Testis (tissue), 3 donors: Measurements from ENCODE around the gene SCGB2B2. TPM values are rescaled to one million over a fixed set of nuclear protein-coding genes. Genes with fewer than 3 reads are reported as not detected.
"Not testable (repeated sequence)": the region's sequence is repeated elsewhere in the genome, so short reads cannot be mapped to it uniquely, and the experiment has no call there.

ENCODE experiments used
- DNase-seq: peaks from one replicate; pipeline ENCODE4 v3.0.0-alpha.2; 2019
- H3K27ac ChIP-seq, 2 donors: fragments of 200-600 bp; sonication (generic); one replicate each; pipeline ENCODE4 v1.5.1; 2019
- H3K27me3 ChIP-seq: fragments of 200-600 bp; sonication (generic); one replicate; pipeline ENCODE4 v1.5.1; 2019
- H3K36me3 ChIP-seq: fragments of 200-600 bp; sonication (generic); one replicate; pipeline ENCODE4 v1.5.1; 2017; ENCODE audit warnings: low read depth; ENCODE audit errors: missing control alignments
- H3K4me1 ChIP-seq: fragments of 200-600 bp; sonication (generic); one replicate; pipeline ENCODE4 v1.5.1; 2019
- H3K4me3 ChIP-seq, 2 donors: fragments of 200-600 bp; sonication (generic); one replicate each; pipeline ENCODE4 v1.5.1; 2017 to 2019
- H3K9me3 ChIP-seq: fragments of 200-600 bp; sonication (generic); one replicate; pipeline ENCODE4 v1.5.1; 2017
- CTCF ChIP-seq, 3 experiments: fragments of 450-650 bp in 2 of 3; fragments of 200-600 bp in 1 of 3; sonication (generic) in 1 of 3; IDR thresholded peaks; one replicate each; pipeline ENCODE4 v1.5.1; 2016 to 2019; ENCODE audit warnings: antibody characterized with exemption in 3 of 3, mild to moderate bottlenecking in 2 of 3, moderate library complexity in 1 of 3
- POLR2A ChIP-seq: fragments of 450-650 bp; IDR thresholded peaks from one replicate; pipeline ENCODE4 v1.6.1; 2017; ENCODE audit warnings: antibody characterized with exemption, mild to moderate bottlenecking, moderate library complexity
- WGBS, 2 donors: methylation state at CpG; one replicate each; pipeline ENCODE4 v1.1.5; 2018; 5-methylcytosine and 5-hydroxymethylcytosine counted together
- intact Hi-C: fragments of 100-400 bp; cut with DNase I; formaldehyde crosslinking; loops from one replicate; pipeline ENCODE4 v1.15.1; 2023; ENCODE audit warnings: low total_unique reads
- polyA plus RNA-seq: library from polyadenylated mRNA; stranded (reverse); fragments of 350-450 nt; fragmentation: Illumina TruSeq; extraction: RNeasy Lipid Tissue Mini Kit (QIAGEN cat#74804); gene quantifications from one replicate; pipeline ENCODE4 v1.2.3, GENCODE V29; 2014; ENCODE audit warnings: low read depth, low replicate concordance; ENCODE audit not compliant: insufficient read depth
- total RNA-seq, 2 donors: library from RNA; depleted of rRNA; stranded (reverse); fragments of >200 nt; gene quantifications; one replicate each; pipeline ENCODE4 v1.2.3, GENCODE V29; 2016

Gene SCGB2B2
- total and polyA plus RNA-seq, 3 donors from 2014 or later = 1.5 to 4.4 (median 3.3) TPM

- TF ChIP-seq CTCF (IDR thresholded peaks at IDR 0.05) (no peak), POLR2A (no peak)
- peak; percentile 78 for DNase-seq
- Histone ChIP-seq H3K27me3 (no peaks in the 10 kb centered on the region), H3K4me1 (no peaks in the 10 kb centered on the region), H3K9me3 (no peaks in the 10 kb centered on the region), H3K27ac (no peak overlapping the region), H3K36me3 (no peaks in the 10 kb centered on the region), H3K4me3 (peak overlapping the region; percentile 78 to 83)
- intact Hi-C loops = loop anchor here (5.0 kb wide), 1 partner anchor 56 kb away; the partner anchor contains the start of gene ZNF181
- WGBS, 2 donors = 53 to 84% methylated on average over 9 of the region's 9 CpGs
These were observed 1.0 kb downstream of the SCGB2B2 start for GRCh38 chr19:34675919-34676318.

- Histone ChIP-seq H3K27me3 (no peaks in the 10 kb centered on the region), H3K36me3 (no peaks in the 10 kb centered on the region), H3K9me3 (no peaks in the 10 kb centered on the region), H3K4me1 (no peaks in the 10 kb centered on the region), H3K27ac (no peak overlapping the region), H3K4me3 (peak overlapping the region; percentile 15 to 41)
- 68 to 74% methylated on average over 3 of the region's 3 CpGs for WGBS, 2 donors
- no peak for DNase-seq
- intact Hi-C loops = loop anchor here (5.0 kb wide), 1 partner anchor 57 kb away; the partner anchor contains the start of gene ZNF181
- TF ChIP-seq POLR2A (no peak), CTCF (IDR thresholded peaks at IDR 0.05) (no peak)
These were observed 1.7 kb downstream of the SCGB2B2 start for GRCh38 chr19:34675250-34675649.

- DNase-seq = no peak
- TF ChIP-seq POLR2A (no peak), CTCF (IDR thresholded peaks at IDR 0.05) (no peak)
- intact Hi-C loops = no loop called here
- H3K36me3 ChIP-seq = no peaks in the 10 kb centered on the region
- H3K4me1 ChIP-seq = no peaks in the 10 kb centered on the region
- 64 to 69% methylated on average over 3 of the region's 3 CpGs for WGBS, 2 donors
- H3K27ac ChIP-seq = no peak overlapping the region
- H3K27me3 ChIP-seq = no peaks in the 10 kb centered on the region
- no peak overlapping the region for H3K4me3 ChIP-seq
- H3K9me3 ChIP-seq = no peaks in the 10 kb centered on the region
These were observed 3.4 kb downstream of the SCGB2B2 start for GRCh38 chr19:34673590-34673989.

- Histone ChIP-seq H3K27me3 (no peaks in the 10 kb centered on the region), H3K27ac (no peak overlapping the region), H3K36me3 (no peaks in the 10 kb centered on the region), H3K9me3 (no peaks in the 10 kb centered on the region), H3K4me1 (peaks cover 4% of the 10 kb centered on the region), H3K4me3 (no peak overlapping the region)
- intact Hi-C loops = no loop called here
- no peak for DNase-seq
- TF ChIP-seq CTCF (IDR thresholded peaks at IDR 0.05) (no peak), POLR2A (no peak)
- 94% methylated on average over 3 of the region's 3 CpGs for WGBS, 2 donors
These were observed 5.0 kb downstream of the SCGB2B2 start for GRCh38 chr19:34671972-34672371.

- TF ChIP-seq POLR2A = no peak
- no peak for TF ChIP-seq CTCF (IDR thresholded peaks at IDR 0.05)
These were observed 7.7 kb downstream of the SCGB2B2 start for GRCh38 chr19:34669305-34669704.

GRCh38 chr19:34668690-34669089 lies 8.3 kb downstream of the SCGB2B2 start:
- H3K27me3 ChIP-seq, H3K4me1 ChIP-seq, H3K9me3 ChIP-seq, H3K27ac ChIP-seq, H3K36me3 ChIP-seq, intact Hi-C loops: not testable (repeated sequence)
- H3K4me3 ChIP-seq = peak overlapping the region in 1 of 2 donors; percentile 41
- peak; percentile 56 for DNase-seq
- WGBS, 2 donors = 49 to 78% methylated on average over 4 to 5 of the region's 5 CpGs

More at GRCh38 chr19:34669305-34669704, 7.7 kb downstream of the SCGB2B2 start:
- intact Hi-C loops = no loop called here
- no peaks in the 10 kb centered on the region for H3K27me3 ChIP-seq
- 82 to 93% methylated on average over 5 to 6 of the region's 7 CpGs for WGBS, 2 donors
- no peak overlapping the region for H3K4me3 ChIP-seq
- no peak overlapping the region for H3K27ac ChIP-seq
- no peaks in the 10 kb centered on the region for H3K36me3 ChIP-seq
- DNase-seq = no peak
- H3K9me3 ChIP-seq = no peaks in the 10 kb centered on the region
- H3K4me1 ChIP-seq = peaks cover 6% of the 10 kb centered on the region

GRCh38 chr19:34668077-34668689 lies 8.8 kb downstream of the SCGB2B2 start:
- H3K27ac ChIP-seq, DNase-seq, H3K4me1 ChIP-seq, H3K9me3 ChIP-seq, H3K27me3 ChIP-seq, intact Hi-C loops, H3K36me3 ChIP-seq: not testable (repeated sequence)
- peak overlapping the region; percentile 6 to 41 for H3K4me3 ChIP-seq
- 64 to 86% methylated on average over 6 to 30 of the region's 36 CpGs for WGBS, 2 donors
